ENCODE measurements around the gene CPT1C. TPM values are rescaled to one million over a fixed set of nuclear protein-coding genes. Genes with fewer than 3 reads are reported as not detected.

CPT1C gene
- total and polyA plus RNA-seq, 11 donors = 1.00 to 6.0 (median 2.2) TPM

GRCh38 chr19:49682274-49682673 is 8.6 kb upstream of the CPT1C start:
- H3K36me3 ChIP-seq = peaks cover 0 to 64% (median 59%) of the 10 kb centered on the region in 9 donors
- TF ChIP-seq CTCF (IDR thresholded peaks at IDR 0.05) (no peak), POLR2A (IDR thresholded peaks at IDR 0.05) (no peak)
- intact Hi-C loops (cut with DNase I) = loop anchor here in 1 of 10 donors (10.0 kb wide), 1 partner anchor 287 kb away; no protein-coding TSS in a partner anchor
- WGBS, 4 donors = 84 to 95% (median 91%) methylated on average over 8 of the region's 8 CpGs
- ATAC-seq (no peak), DNase-seq (no peak)
- H3K4me1 ChIP-seq = peaks cover 0 to 61% (median 36%) of the 10 kb centered on the region in 12 donors
- H3K9me3 ChIP-seq = no peaks in the 10 kb centered on the region
- H3K27me3 ChIP-seq = no peaks in the 10 kb centered on the region
- H3K27ac ChIP-seq = no peak overlapping the region
- H3K4me3 ChIP-seq = no peak overlapping the region

- H3K27me3 ChIP-seq = no peaks in the 10 kb centered on the region
- intact Hi-C loops (cut with DNase I) = loop anchor here in 1 of 10 donors (10.0 kb wide), 1 partner anchor 289 kb away; no protein-coding TSS in a partner anchor
- no peak for DNase-seq
- no peaks in the 10 kb centered on the region for H3K9me3 ChIP-seq
- peaks cover 0 to 64% (median 31%) of the 10 kb centered on the region in 12 donors for H3K4me1 ChIP-seq
- H3K27ac ChIP-seq = no peak overlapping the region
- H3K36me3 ChIP-seq = peaks cover 0 to 67% (median 60%) of the 10 kb centered on the region in 9 donors
- no peak for TF ChIP-seq CTCF (IDR thresholded peaks at IDR 0.05)
- TF ChIP-seq POLR2A (IDR thresholded peaks at IDR 0.05) = no peak
- H3K4me3 ChIP-seq = no peak overlapping the region
- 88 to 96% (median 93%) methylated on average over 18 of the region's 18 CpGs for WGBS, 4 donors
- no peak for ATAC-seq
These were observed 7.1 kb upstream of the CPT1C start for GRCh38 chr19:49683814-49684250.

GRCh38 chr19:49684251-49684982 is 6.5 kb upstream of the CPT1C start:
- intact Hi-C loops (cut with DNase I) = loop anchor here in 1 of 10 donors (10.0 kb wide), 1 partner anchor 290 kb away; no protein-coding TSS in a partner anchor
- no peaks in the 10 kb centered on the region for H3K9me3 ChIP-seq
- H3K4me3 ChIP-seq = no peak overlapping the region
- peak overlapping the region in 1 of 12 donors; percentile 32 for H3K27ac ChIP-seq
- H3K27me3 ChIP-seq = peaks cover 0 to 4% (median 0%) of the 10 kb centered on the region in 9 donors
- H3K36me3 ChIP-seq = peaks cover 0 to 67% (median 60%) of the 10 kb centered on the region in 9 donors
- 81 to 86% (median 84%) methylated on average over 13 to 35 of the region's 35 CpGs for WGBS, 4 donors
- no peak for TF ChIP-seq POLR2A (IDR thresholded peaks at IDR 0.05)
- TF ChIP-seq CTCF (IDR thresholded peaks at IDR 0.05) = peak in 10 of 12 donors; percentile 15 to 47 (median 30)
- peaks cover 0 to 64% (median 29%) of the 10 kb centered on the region in 12 donors for H3K4me1 ChIP-seq
- DNase-seq = no peak
- peak in 1 of 4 donors; percentile 0 for ATAC-seq

GRCh38 chr19:49684983-49685553 is 5.8 kb upstream of the CPT1C start:
- H3K4me3 ChIP-seq = no peak overlapping the region
- no peaks in the 10 kb centered on the region for H3K9me3 ChIP-seq
- no peak for TF ChIP-seq POLR2A (IDR thresholded peaks at IDR 0.05)
- no peak for TF ChIP-seq CTCF (IDR thresholded peaks at IDR 0.05)
- H3K4me1 ChIP-seq = peaks cover 0 to 64% (median 35%) of the 10 kb centered on the region in 12 donors
- H3K27me3 ChIP-seq = peaks cover 0 to 11% (median 0%) of the 10 kb centered on the region in 9 donors
- peak overlapping the region in 2 of 12 donors; percentile 32 to 42 for H3K27ac ChIP-seq
- DNase-seq (no peak), ATAC-seq (no peak)
- intact Hi-C loops (cut with DNase I) = loop anchor here in 2 of 10 donors (5.0 to 10.0 kb wide), 3 partner anchors 82 to 290 kb away; partner anchors contain the start of genes AKT1S1 (in 1 of the 2), AP2A1 (in 1 of the 2) and TBC1D17 (in 1 of the 2)
- WGBS, 4 donors = 64 to 87% (median 71%) methylated on average over 8 to 13 of the region's 13 CpGs
- H3K36me3 ChIP-seq = peaks cover 0 to 67% (median 60%) of the 10 kb centered on the region in 9 donors
